Amygdala (tissue), 56 donors: ENCODE measurements around the gene OSBPL5.
"Not testable (repeated sequence)": the region's sequence is repeated elsewhere in the genome, so short reads cannot be mapped to it uniquely, and the experiment has no call there.

Source experiments
- DNase-seq, 56 donors: peaks; one replicate each; lab custom pipeline; 2025; lab: John Stamatoyannopoulos, UW

Gene OSBPL5

GRCh38 chr11:3183523-3183922 lies 18.4 kb upstream of the OSBPL5 start:
- no peak for DNase-seq

- no peak for DNase-seq
Observed at GRCh38 chr11:3182462-3182852, 17.3 kb upstream of the OSBPL5 start.

GRCh38 chr11:3181725-3182461 lies 16.8 kb upstream of the OSBPL5 start:
- DNase-seq, result no peak

GRCh38 chr11:3180869-3181268 lies 15.8 kb upstream of the OSBPL5 start:
- no peak for DNase-seq

GRCh38 chr11:3178349-3178748 lies 13.2 kb upstream of the OSBPL5 start:
- DNase-seq, result no peak

GRCh38 chr11:3177931-3178330 lies 12.8 kb upstream of the OSBPL5 start:
- no peak for DNase-seq

- DNase-seq, result no peak
Observed at GRCh38 chr11:3176487-3176886, 11.4 kb upstream of the OSBPL5 start.

- DNase-seq, result no peak
Observed at GRCh38 chr11:3175194-3175593, 10.1 kb upstream of the OSBPL5 start.

GRCh38 chr11:3174387-3174786 lies 9.3 kb upstream of the OSBPL5 start:
- no peak for DNase-seq

GRCh38 chr11:3173795-3174194 lies 8.7 kb upstream of the OSBPL5 start:
- no peak for DNase-seq

GRCh38 chr11:3171931-3172560 lies 6.9 kb upstream of the OSBPL5 start:
- no peak for DNase-seq

GRCh38 chr11:3170756-3171650 lies 5.9 kb upstream of the OSBPL5 start:
- no peak for DNase-seq

- DNase-seq, result no peak
Observed at GRCh38 chr11:3170044-3170755, 5.1 kb upstream of the OSBPL5 start.

- DNase-seq, result peak in 4 of 56 donors; percentile 23 to 42 (median 34)
Observed at GRCh38 chr11:3169255-3170043, 4.3 kb upstream of the OSBPL5 start.

GRCh38 chr11:3168742-3169254 lies 3.7 kb upstream of the OSBPL5 start:
- not testable (repeated sequence) for DNase-seq

- no peak for DNase-seq
Observed at GRCh38 chr11:3167143-3168119, 2.3 kb upstream of the OSBPL5 start.

- no peak for DNase-seq
Observed at GRCh38 chr11:3166268-3167142, 1.4 kb upstream of the OSBPL5 start.
